ENCODE results near the gene NCCRP1. TPM values are rescaled to one million over a fixed set of nuclear protein-coding genes. Genes with fewer than 3 reads are reported as not detected.

Gene NCCRP1
- total and polyA plus RNA-seq, 2 donors (not counting 3 experiments of a cell fraction or from before 2014, with no cell fraction given), result 0.06 TPM; not detected in 1

GRCh38 chr19:39188960-39189359 is 7.8 kb upstream of the NCCRP1 start:
- Histone ChIP-seq H3K4me3 (replicated peaks in 1 of 3; ENCODE audit: insufficient read depth in 1 of 3, low read depth in 1 of 3, low read length in 3 of 3) (no peak overlapping the region), H3K9ac (replicated peaks; ENCODE audit: extremely low read depth, insufficient read depth, low read length) (no peak overlapping the region), H2AFZ (ENCODE audit: low read depth, low read length) (no peak overlapping the region), H3K27me3 (ENCODE audit: control insufficient read depth in 2 of 2, insufficient read depth in 2 of 2, low read length in 2 of 2) (peaks cover 4 to 7% of the 10 kb centered on the region in 2 experiments), H3K4me1 (ENCODE audit: control insufficient read depth, extremely low read depth, insufficient read depth, low read length) (peaks cover 5% of the 10 kb centered on the region), H4K20me1 (replicated peaks; ENCODE audit: control insufficient read depth, extremely low read depth, insufficient read depth, low read length) (no peaks in the 10 kb centered on the region), H3K9me3 (replicated peaks; ENCODE audit: control insufficient read depth, insufficient read depth, low read length) (no peaks in the 10 kb centered on the region), H3K4me2 (ENCODE audit: insufficient read depth, low read length) (no peak overlapping the region), H3K79me2 (ENCODE audit: control insufficient read depth, insufficient read depth, low read length) (no peaks in the 10 kb centered on the region), H3K36me3 (ENCODE audit: control insufficient read depth in 2 of 2, extremely low read depth in 1 of 2, insufficient read depth in 2 of 2, low read length in 2 of 2) (no peaks in the 10 kb centered on the region), H3K9me1 (replicated peaks; ENCODE audit: control insufficient read depth, extremely low read depth, insufficient read depth, low read length) (no peaks in the 10 kb centered on the region), H3K27ac (ENCODE audit: insufficient read depth, low read depth, low read length) (no peak overlapping the region)
- no peak for TF ChIP-seq EZH2 (IDR thresholded peaks at IDR 0.05; ENCODE audit: borderline replicate concordance, low read depth, low read length, severe bottlenecking)
- ChIA-PET CTCF (interaction anchor here (0.8 to 2.8 kb wide), 4 partner anchors 63 to 137 kb away, joined by 3 to 12 read pairs (median 8); no protein-coding TSS in a partner anchor), POLR2A (no interaction called here)
- BruUV-seq (replicated peaks), result no TSS peak
- FAIRE-seq (no peak), DNase-seq (ENCODE audit: low read depth, low spot score) (no peak)
- intact Hi-C loops (cut with micrococcal nuclease), result no loop called here
- dilution Hi-C loops (cut with MboI; ENCODE audit: extremely low pct_ligation_motif_present, low sequenced_read_pairs), result no loop called here

- TF ChIP-seq FOS (IDR thresholded peaks at IDR 0.05; ENCODE audit: borderline replicate concordance, insufficient read depth, low read length) (no peak), MAX (IDR thresholded peaks at IDR 0.05; ENCODE audit: insufficient read depth, insufficient read length) (no peak), POLR2AphosphoS5 (IDR thresholded peaks at IDR 0.05; ENCODE audit: insufficient read depth, low read depth, low read length) (no peak), EZH2 (IDR thresholded peaks at IDR 0.05; ENCODE audit: borderline replicate concordance, low read depth, low read length, severe bottlenecking) (no peak), POLR2A (IDR thresholded peaks at IDR 0.05; ENCODE audit: low read depth, low read length) (no peak), MYC (IDR thresholded peaks at IDR 0.05; ENCODE audit: low read depth, low read length) (no peak), GATA2 (IDR thresholded peaks at IDR 0.05; ENCODE audit: insufficient read depth, insufficient read length, low read depth, low read length) (no peak), CTCF (IDR thresholded peaks at IDR 0.05; ENCODE audit: extremely low read depth in 1 of 2, insufficient read depth in 1 of 2, low read depth in 1 of 2, low read length in 2 of 2) (no peak)
- Histone ChIP-seq H3K4me3 (replicated peaks in 1 of 3; ENCODE audit: insufficient read depth in 1 of 3, low read depth in 1 of 3, low read length in 3 of 3) (no peak overlapping the region), H3K9me3 (replicated peaks; ENCODE audit: control insufficient read depth, insufficient read depth, low read length) (no peaks in the 10 kb centered on the region), H3K27me3 (ENCODE audit: control insufficient read depth in 2 of 2, insufficient read depth in 2 of 2, low read length in 2 of 2) (peaks cover 8 to 15% of the 10 kb centered on the region in 2 experiments), H3K9ac (replicated peaks; ENCODE audit: extremely low read depth, insufficient read depth, low read length) (no peak overlapping the region), H4K20me1 (replicated peaks; ENCODE audit: control insufficient read depth, extremely low read depth, insufficient read depth, low read length) (no peaks in the 10 kb centered on the region), H3K79me2 (ENCODE audit: control insufficient read depth, insufficient read depth, low read length) (no peaks in the 10 kb centered on the region), H3K4me2 (ENCODE audit: insufficient read depth, low read length) (no peak overlapping the region), H3K27ac (ENCODE audit: insufficient read depth, low read depth, low read length) (no peak overlapping the region), H3K9me1 (replicated peaks; ENCODE audit: control insufficient read depth, extremely low read depth, insufficient read depth, low read length) (no peaks in the 10 kb centered on the region), H2AFZ (ENCODE audit: low read depth, low read length) (no peak overlapping the region), H3K4me1 (ENCODE audit: control insufficient read depth, extremely low read depth, insufficient read depth, low read length) (no peaks in the 10 kb centered on the region), H3K36me3 (ENCODE audit: control insufficient read depth in 2 of 2, extremely low read depth in 1 of 2, insufficient read depth in 2 of 2, low read length in 2 of 2) (no peaks in the 10 kb centered on the region)
- dilution Hi-C loops (cut with MboI; ENCODE audit: extremely low pct_ligation_motif_present, low sequenced_read_pairs) (no loop called here), intact Hi-C loops (cut with micrococcal nuclease) (no loop called here)
- DNase-seq (ENCODE audit: low read depth, low spot score), result no peak
- ChIA-PET POLR2A (no interaction called here), CTCF (no interaction called here)
- no TSS peak for BruUV-seq (replicated peaks)
- no peak for FAIRE-seq
Observed at GRCh38 chr19:39190768-39191167, 6.0 kb upstream of the NCCRP1 start.
